Neutrophil (primary cell): ENCODE measurements around the gene NDP.

Experiments used
- H3K27ac ChIP-seq: fragments of 200-600 bp; sonication (generic); 2 replicates; pipeline ENCODE4 v1.5.1; 2016; ENCODE audit warnings: mild to moderate bottlenecking, moderate library complexity
- H3K27me3 ChIP-seq: fragments of 200-600 bp; sonication (generic); 2 replicates; pipeline ENCODE4 v1.6.0; 2016; ENCODE audit warnings: mild to moderate bottlenecking
- H3K36me3 ChIP-seq: fragments of 200-600 bp; sonication (generic); 2 replicates; pipeline ENCODE4 v1.5.1; 2017
- H3K4me1 ChIP-seq, 2 experiments: fragments of 200-600 bp in 1 of 2; sonication (generic) in 1 of 2; 1 replicate in 1 of 2; 2 replicates in 1 of 2; pipeline versions ENCODE4 v1.5.1 to v1.6.1; 2013 to 2016; ENCODE audit warnings: low read depth in 1 of 2, low read length in 1 of 2, mild to moderate bottlenecking in 1 of 2, moderate library complexity in 1 of 2; ENCODE audit not compliant: control insufficient read depth in 1 of 2, insufficient read depth in 1 of 2
- H3K4me3 ChIP-seq, 2 experiments: fragments of 200-600 bp in 1 of 2; sonication (generic) in 1 of 2; 1 replicate in 1 of 2; 2 replicates in 1 of 2; pipeline ENCODE4 v1.5.1; 2013 to 2016; ENCODE audit warnings: low read depth in 1 of 2, low read length in 1 of 2, mild to moderate bottlenecking in 1 of 2, moderate library complexity in 1 of 2
- H3K9me3 ChIP-seq: fragments of 200-600 bp; sonication (generic); 2 replicates; pipeline ENCODE4 v1.5.1; 2016
- CTCF ChIP-seq: fragments of 200-600 bp; sonication (generic); IDR thresholded peaks from 2 replicates; pipeline ENCODE4 v1.5.1; 2016; ENCODE audit warnings: antibody characterized with exemption

The NDP gene

GRCh38 chrX:43973249-43974099 is at the start of gene NDP:
Gene NDP (minus strand): TSS chrX:43973390. CDS start chrX:43958645, 14,745 bp downstream.
- Histone ChIP-seq H3K9me3 (no peaks in the 10 kb centered on the region), H3K27me3 (peaks cover 44% of the 10 kb centered on the region), H3K27ac (no peak within 1 kb of the TSS), H3K36me3 (no peaks in the 10 kb centered on the region), H3K4me3 (no peak within 1 kb of the TSS), H3K4me1 (peaks cover 0 to 3% of the 10 kb centered on the region in 2 experiments)
- TF ChIP-seq CTCF = no peak

- no peak overlapping the region for H3K4me3 ChIP-seq
- no peaks in the 10 kb centered on the region for H3K36me3 ChIP-seq
- H3K27ac ChIP-seq = no peak overlapping the region
- peaks cover 0 to 4% of the 10 kb centered on the region in 2 experiments for H3K4me1 ChIP-seq
- H3K9me3 ChIP-seq = no peaks in the 10 kb centered on the region
- no peaks in the 10 kb centered on the region for H3K27me3 ChIP-seq
- no peak for TF ChIP-seq CTCF
These were observed 49.8 kb upstream of the NDP start for GRCh38 chrX:44022964-44023363.

GRCh38 chrX:44020693-44021092 is 47.5 kb upstream of the NDP start:
- Histone ChIP-seq H3K27ac (no peak overlapping the region), H3K36me3 (no peaks in the 10 kb centered on the region), H3K9me3 (no peaks in the 10 kb centered on the region), H3K4me1 (peaks cover 0 to 4% of the 10 kb centered on the region in 2 experiments), H3K27me3 (no peaks in the 10 kb centered on the region), H3K4me3 (no peak overlapping the region)
- TF ChIP-seq CTCF = no peak

- no peak for TF ChIP-seq CTCF
These were observed 46.7 kb upstream of the NDP start for GRCh38 chrX:44019911-44020310.

GRCh38 chrX:44017676-44018075 is 44.5 kb upstream of the NDP start:
- Histone ChIP-seq H3K27ac (no peak overlapping the region), H3K4me3 (no peak overlapping the region), H3K4me1 (peaks cover 17 to 19% of the 10 kb centered on the region in 2 experiments), H3K36me3 (no peaks in the 10 kb centered on the region), H3K9me3 (no peaks in the 10 kb centered on the region), H3K27me3 (no peaks in the 10 kb centered on the region)
- TF ChIP-seq CTCF = no peak

More at GRCh38 chrX:44019911-44020310, 46.7 kb upstream of the NDP start:
- H3K27me3 ChIP-seq = no peaks in the 10 kb centered on the region
- no peak overlapping the region for H3K4me3 ChIP-seq
- no peaks in the 10 kb centered on the region for H3K36me3 ChIP-seq
- peaks cover 3 to 4% of the 10 kb centered on the region in 2 experiments for H3K4me1 ChIP-seq
- no peaks in the 10 kb centered on the region for H3K9me3 ChIP-seq
- H3K27ac ChIP-seq = no peak overlapping the region
